Breast epithelium (tissue), 4 donors: ENCODE data around the gene UTS2R. TPM values are rescaled to one million over a fixed set of nuclear protein-coding genes. Genes with fewer than 3 reads are reported as not detected.

Experiments used
- DNase-seq, 2 donors: peaks; one replicate each; pipeline ENCODE4 v3.0.0-alpha.2; 2019; ENCODE audit warnings: low spot score in 2 of 2
- H3K27ac ChIP-seq, 2 donors: fragments of 200-600 bp; sonication (generic) in 1 of 2; one replicate each; pipeline ENCODE4 v1.5.1; 2016 to 2019; ENCODE audit warnings: mild to moderate bottlenecking in 1 of 2
- H3K27me3 ChIP-seq, 2 donors: fragments of 200-600 bp; sonication (generic) in 1 of 2; one replicate each; pipeline versions ENCODE4 v1.5.1 to v1.6.0; 2017 to 2019; ENCODE audit warnings: control low read depth in 1 of 2, mild to moderate bottlenecking in 1 of 2
- H3K36me3 ChIP-seq: fragments of 200-600 bp; one replicate; pipeline ENCODE4 v1.5.1; 2019
- H3K4me1 ChIP-seq, 2 donors: fragments of 200-600 bp; sonication (generic); one replicate each; pipeline ENCODE4 v1.5.1; 2016 to 2019; ENCODE audit warnings: control low read depth in 1 of 2
- H3K4me3 ChIP-seq, 3 donors: fragments of 200-600 bp; sonication (generic); 1 replicate in 2 of 3; 2 replicates in 1 of 3; pipeline ENCODE4 v1.5.1; 2016 to 2019; ENCODE audit warnings: mild to moderate bottlenecking in 3 of 3, moderate library complexity in 2 of 3
- H3K9me3 ChIP-seq, 2 donors: fragments of 200-600 bp; sonication (generic) in 1 of 2; one replicate each; pipeline ENCODE4 v1.5.1; 2016 to 2019; ENCODE audit warnings: control low read depth in 1 of 2
- CTCF ChIP-seq, 3 donors: fragments of 450-650 bp; IDR thresholded peaks; one replicate each; pipeline ENCODE4 v1.5.1; 2016 to 2017; ENCODE audit warnings: antibody characterized with exemption in 3 of 3, mild to moderate bottlenecking in 3 of 3, moderate library complexity in 3 of 3
- POLR2A ChIP-seq: fragments of 450-650 bp; IDR thresholded peaks from one replicate; pipeline ENCODE4 v1.6.1; 2016; ENCODE audit warnings: antibody characterized with exemption, mild to moderate bottlenecking, moderate library complexity
- POLR2AphosphoS5 ChIP-seq, 3 donors: sonication (generic); formaldehyde crosslinking; IDR thresholded peaks; one replicate each; pipeline ENCODE4 v1.6.1; 2017; ENCODE audit warnings: antibody characterized with exemption in 3 of 3
- intact Hi-C: fragments of 100-400 bp; cut with DNase I; formaldehyde crosslinking; loops from one replicate; pipeline ENCODE4 v1.15.1; 2023; ENCODE audit warnings: low total_unique reads
- total RNA-seq, 3 donors: library from RNA; depleted of rRNA; stranded (reverse); fragments of >200 nt; gene quantifications; one replicate each; pipeline ENCODE4 v1.1.0, GENCODE V29; 2016

The UTS2R gene
- total RNA-seq, 3 donors from 2014 or later, result 0.33 TPM; not detected in 2

- Histone ChIP-seq H3K27ac (no peak overlapping the region), H3K36me3 (no peaks in the 10 kb centered on the region), H3K27me3 (no peaks in the 10 kb centered on the region), H3K4me3 (no peak overlapping the region), H3K9me3 (no peaks in the 10 kb centered on the region), H3K4me1 (no peaks in the 10 kb centered on the region)
- no peak for DNase-seq
- intact Hi-C loops, result loop anchor here (10.0 kb wide), 2 partner anchors 58 to 178 kb away; partner anchors contain the start of gene TEX19
- no peak for TF ChIP-seq POLR2AphosphoS5 (IDR thresholded peaks at IDR 0.05)
- TF ChIP-seq CTCF (IDR thresholded peaks at IDR 0.05), result no peak
- no peak for TF ChIP-seq POLR2A
These were observed 41.3 kb downstream of the UTS2R start for GRCh38 chr17:82412535-82413520.

- Histone ChIP-seq H3K27me3 (no peaks in the 10 kb centered on the region), H3K9me3 (no peaks in the 10 kb centered on the region), H3K4me3 (no peak overlapping the region), H3K4me1 (peaks cover 2 to 6% of the 10 kb centered on the region in 2 donors), H3K27ac (no peak overlapping the region), H3K36me3 (no peaks in the 10 kb centered on the region)
- peak; percentile 43 to 75 for DNase-seq
- intact Hi-C loops, result loop anchor here (10.0 kb wide), 2 partner anchors 60 to 180 kb away; partner anchors contain the start of gene TEX19
- TF ChIP-seq CTCF (IDR thresholded peaks at IDR 0.05), result peak; percentile 20 to 74 (median 57)
- no peak for TF ChIP-seq POLR2A
These were observed 43.1 kb downstream of the UTS2R start for GRCh38 chr17:82414548-82415281.

GRCh38 chr17:82415336-82415735 lies 43.8 kb downstream of the UTS2R start:
- Histone ChIP-seq H3K9me3 (no peaks in the 10 kb centered on the region), H3K27me3 (no peaks in the 10 kb centered on the region), H3K4me1 (peaks cover 2 to 6% of the 10 kb centered on the region in 2 donors), H3K36me3 (no peaks in the 10 kb centered on the region), H3K27ac (no peak overlapping the region), H3K4me3 (no peak overlapping the region)
- intact Hi-C loops, result loop anchor here (10.0 kb wide), 2 partner anchors 61 to 181 kb away; partner anchors contain the start of gene TEX19
- DNase-seq, result no peak
- TF ChIP-seq CTCF (IDR thresholded peaks at IDR 0.05) (no peak), POLR2AphosphoS5 (IDR thresholded peaks at IDR 0.05) (no peak), POLR2A (no peak)

GRCh38 chr17:82415786-82416185 lies 44.2 kb downstream of the UTS2R start:
- peaks cover 2 to 6% of the 10 kb centered on the region in 2 donors for H3K4me1 ChIP-seq
- H3K36me3 ChIP-seq, result no peaks in the 10 kb centered on the region
- no peak for TF ChIP-seq CTCF (IDR thresholded peaks at IDR 0.05)
- TF ChIP-seq POLR2A, result no peak
- TF ChIP-seq POLR2AphosphoS5 (IDR thresholded peaks at IDR 0.05), result no peak
- H3K4me3 ChIP-seq, result no peak overlapping the region
- H3K27me3 ChIP-seq, result no peaks in the 10 kb centered on the region
- no peak for DNase-seq
- intact Hi-C loops, result loop anchor here (10.0 kb wide), 2 partner anchors 61 to 181 kb away; partner anchors contain the start of gene TEX19
- H3K9me3 ChIP-seq, result no peaks in the 10 kb centered on the region
- H3K27ac ChIP-seq, result no peak overlapping the region
